ENCODE measurements around the gene CDK14.

The CDK14 gene

DNA sequence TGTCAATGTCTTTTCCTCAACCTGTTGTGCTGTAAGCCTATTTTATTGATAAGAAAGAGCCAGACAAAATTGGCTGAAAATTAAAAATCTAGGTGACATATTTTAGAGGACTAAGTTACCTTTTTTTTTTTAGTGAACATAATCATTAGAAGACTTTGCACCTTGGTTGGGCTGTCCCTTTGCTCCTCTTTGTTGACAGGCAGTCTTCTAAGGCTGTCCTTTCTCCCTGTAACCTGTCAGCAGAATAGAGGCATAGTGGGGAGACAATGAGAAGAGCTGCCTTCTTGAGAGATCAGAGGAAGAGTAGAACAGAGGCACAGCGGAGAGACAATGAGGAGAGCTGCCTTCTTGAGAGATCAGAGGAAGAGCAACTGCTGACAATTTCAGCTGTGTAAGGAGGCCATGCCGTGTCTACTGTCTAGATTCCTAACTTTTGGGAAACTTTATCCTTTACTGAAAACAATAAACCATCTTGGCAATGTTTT is 429.8 kb downstream of the CDK14 start:
- TF ChIP-seq FOXM1 (IDR thresholded peaks at IDR 0.05; ENCODE audit: borderline replicate concordance, low read depth) = no peak
- TF ChIP-seq YY1 (IDR thresholded peaks at IDR 0.05; ENCODE audit: low read depth) = no peak
- TF ChIP-seq EP300 (IDR thresholded peaks at IDR 0.05; ENCODE audit: borderline replicate concordance) = no peak
- TF ChIP-seq CREB1 (IDR thresholded peaks at IDR 0.05; ENCODE audit: low read depth) = no peak
- no peak for TF ChIP-seq CEBPB (IDR thresholded peaks at IDR 0.05)
- TF ChIP-seq EGR1 (IDR thresholded peaks at IDR 0.05) = no peak
- TF ChIP-seq, protein P1, sequence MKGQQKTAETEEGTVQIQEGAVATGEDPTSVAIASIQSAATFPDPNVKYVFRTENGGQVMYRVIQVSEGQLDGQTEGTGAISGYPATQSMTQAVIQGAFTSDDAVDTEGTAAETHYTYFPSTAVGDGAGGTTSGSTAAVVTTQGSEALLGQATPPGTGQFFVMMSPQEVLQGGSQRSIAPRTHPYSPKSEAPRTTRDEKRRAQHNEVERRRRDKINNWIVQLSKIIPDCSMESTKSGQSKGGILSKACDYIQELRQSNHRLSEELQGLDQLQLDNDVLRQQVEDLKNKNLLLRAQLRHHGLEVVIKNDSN (IDR thresholded peaks at IDR 0.05) = no peak
- TF ChIP-seq RAD21 (IDR thresholded peaks at IDR 0.05; ENCODE audit: low read depth) = no peak
- TF ChIP-seq TEAD4 (IDR thresholded peaks at IDR 0.05) = no peak
- no peak for TF ChIP-seq NFIC (IDR thresholded peaks at IDR 0.05)
- no peak for TF ChIP-seq TCF12 (IDR thresholded peaks at IDR 0.05; ENCODE audit: low read depth)
- no peak for TF ChIP-seq TAF1 (IDR thresholded peaks at IDR 0.05; ENCODE audit: low read depth)
- TF ChIP-seq, protein P2, sequence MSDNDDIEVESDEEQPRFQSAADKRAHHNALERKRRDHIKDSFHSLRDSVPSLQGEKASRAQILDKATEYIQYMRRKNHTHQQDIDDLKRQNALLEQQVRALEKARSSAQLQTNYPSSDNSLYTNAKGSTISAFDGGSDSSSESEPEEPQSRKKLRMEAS (IDR thresholded peaks at IDR 0.05) = no peak
- TF ChIP-seq, protein P3, sequence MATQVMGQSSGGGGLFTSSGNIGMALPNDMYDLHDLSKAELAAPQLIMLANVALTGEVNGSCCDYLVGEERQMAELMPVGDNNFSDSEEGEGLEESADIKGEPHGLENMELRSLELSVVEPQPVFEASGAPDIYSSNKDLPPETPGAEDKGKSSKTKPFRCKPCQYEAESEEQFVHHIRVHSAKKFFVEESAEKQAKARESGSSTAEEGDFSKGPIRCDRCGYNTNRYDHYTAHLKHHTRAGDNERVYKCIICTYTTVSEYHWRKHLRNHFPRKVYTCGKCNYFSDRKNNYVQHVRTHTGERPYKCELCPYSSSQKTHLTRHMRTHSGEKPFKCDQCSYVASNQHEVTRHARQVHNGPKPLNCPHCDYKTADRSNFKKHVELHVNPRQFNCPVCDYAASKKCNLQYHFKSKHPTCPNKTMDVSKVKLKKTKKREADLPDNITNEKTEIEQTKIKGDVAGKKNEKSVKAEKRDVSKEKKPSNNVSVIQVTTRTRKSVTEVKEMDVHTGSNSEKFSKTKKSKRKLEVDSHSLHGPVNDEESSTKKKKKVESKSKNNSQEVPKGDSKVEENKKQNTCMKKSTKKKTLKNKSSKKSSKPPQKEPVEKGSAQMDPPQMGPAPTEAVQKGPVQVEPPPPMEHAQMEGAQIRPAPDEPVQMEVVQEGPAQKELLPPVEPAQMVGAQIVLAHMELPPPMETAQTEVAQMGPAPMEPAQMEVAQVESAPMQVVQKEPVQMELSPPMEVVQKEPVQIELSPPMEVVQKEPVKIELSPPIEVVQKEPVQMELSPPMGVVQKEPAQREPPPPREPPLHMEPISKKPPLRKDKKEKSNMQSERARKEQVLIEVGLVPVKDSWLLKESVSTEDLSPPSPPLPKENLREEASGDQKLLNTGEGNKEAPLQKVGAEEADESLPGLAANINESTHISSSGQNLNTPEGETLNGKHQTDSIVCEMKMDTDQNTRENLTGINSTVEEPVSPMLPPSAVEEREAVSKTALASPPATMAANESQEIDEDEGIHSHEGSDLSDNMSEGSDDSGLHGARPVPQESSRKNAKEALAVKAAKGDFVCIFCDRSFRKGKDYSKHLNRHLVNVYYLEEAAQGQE (IDR thresholded peaks at IDR 0.05; ENCODE audit: low read depth) = no peak
- TF ChIP-seq ZBTB7A (IDR thresholded peaks at IDR 0.05; ENCODE audit: low read depth) = no peak

DNA sequence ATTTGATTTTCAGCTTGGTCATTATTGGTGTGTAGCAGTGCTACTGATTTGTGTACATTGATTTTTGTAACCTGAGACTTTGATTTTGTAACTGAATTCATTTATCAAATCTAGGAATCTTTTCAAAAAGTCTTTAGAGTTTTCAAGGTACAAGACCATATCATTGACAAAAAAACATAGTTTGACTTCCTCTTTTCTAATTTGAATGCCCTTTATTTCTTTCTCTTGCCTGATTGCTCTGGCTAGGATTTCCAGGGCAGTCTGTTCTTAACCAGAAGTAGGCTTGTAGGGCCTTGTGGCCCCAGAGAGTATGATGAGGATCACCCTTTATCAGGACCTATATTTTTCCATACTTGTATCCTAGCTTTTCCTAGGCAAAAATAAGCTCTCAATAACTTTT is 433.6 kb downstream of the CDK14 start:
- TF ChIP-seq, protein P1 (IDR thresholded peaks at IDR 0.05) = no peak

DNA sequence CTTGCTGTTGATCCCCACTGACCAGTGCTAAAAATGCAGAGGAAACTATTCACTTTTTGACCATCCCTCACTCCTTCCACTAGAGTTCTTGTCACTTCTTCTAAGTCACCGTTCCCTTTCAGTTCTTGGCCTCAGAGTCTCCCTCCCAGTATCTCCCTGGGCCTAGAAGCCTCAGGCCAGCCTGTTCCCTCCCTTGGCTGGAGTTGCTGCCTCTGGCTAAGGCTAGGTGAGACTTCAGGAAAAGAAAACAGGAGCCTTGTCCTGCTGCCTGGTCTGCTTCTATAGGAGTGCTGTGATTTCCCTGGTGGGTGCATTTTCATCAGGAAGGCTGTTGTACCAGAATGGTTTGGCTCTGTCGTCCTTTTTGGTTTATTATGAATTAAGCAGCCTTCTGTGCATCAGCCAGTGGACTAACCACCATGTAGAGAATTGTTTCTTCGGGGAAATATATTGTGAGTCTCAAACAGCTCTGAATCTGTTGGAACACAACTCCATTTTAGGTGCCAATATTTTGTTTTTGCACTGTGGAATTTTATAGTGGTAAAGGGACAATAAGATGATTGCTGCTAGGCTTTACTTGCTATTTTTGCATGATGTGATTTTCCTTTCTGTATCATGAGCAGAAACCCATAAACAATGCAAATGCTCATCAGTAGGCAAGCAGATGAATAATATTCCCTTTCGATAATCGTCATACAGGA is 434.7 kb downstream of the CDK14 start:
- TF ChIP-seq YY1 (IDR thresholded peaks at IDR 0.05; ENCODE audit: low read depth) (no peak), RAD21 (IDR thresholded peaks at IDR 0.05; ENCODE audit: low read depth) (no peak), CEBPB (IDR thresholded peaks at IDR 0.05) (no peak), NFIC (IDR thresholded peaks at IDR 0.05) (no peak), TEAD4 (IDR thresholded peaks at IDR 0.05) (no peak), TAF1 (IDR thresholded peaks at IDR 0.05; ENCODE audit: low read depth) (no peak)
- TF ChIP-seq, protein P3 (IDR thresholded peaks at IDR 0.05; ENCODE audit: low read depth) = no peak
- TF ChIP-seq, protein P2 (IDR thresholded peaks at IDR 0.05) = no peak

DNA sequence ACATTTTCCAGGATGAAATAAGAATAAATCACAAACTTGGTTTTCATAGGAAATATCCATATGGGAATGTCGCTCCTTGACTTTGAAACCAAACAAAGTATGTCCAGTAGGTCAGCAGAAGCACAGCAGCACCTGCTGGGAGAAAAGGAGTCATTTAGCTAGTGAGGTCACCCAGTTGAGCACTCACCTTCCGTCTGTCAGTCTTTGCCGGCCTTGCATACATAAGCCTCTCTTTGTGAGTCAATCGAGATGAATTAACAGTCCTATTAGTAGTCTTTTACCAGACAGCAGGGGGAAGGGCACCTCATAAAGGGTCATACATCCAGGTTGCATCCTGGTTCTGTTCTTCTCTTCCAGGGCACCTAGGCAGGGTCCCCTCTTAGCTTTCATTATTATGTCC is 435.6 kb downstream of the CDK14 start:
- no peak for TF ChIP-seq YY1 (IDR thresholded peaks at IDR 0.05; ENCODE audit: low read depth)
- TF ChIP-seq, protein P2 (IDR thresholded peaks at IDR 0.05) = no peak
- TF ChIP-seq CEBPB (IDR thresholded peaks at IDR 0.05) = no peak
- no peak for TF ChIP-seq TAF1 (IDR thresholded peaks at IDR 0.05; ENCODE audit: low read depth)
- no peak for TF ChIP-seq NFIC (IDR thresholded peaks at IDR 0.05)
- TF ChIP-seq, protein P1 (IDR thresholded peaks at IDR 0.05) = no peak
- no peak for TF ChIP-seq ZBTB7A (IDR thresholded peaks at IDR 0.05; ENCODE audit: low read depth)
- no peak for TF ChIP-seq EP300 (IDR thresholded peaks at IDR 0.05; ENCODE audit: borderline replicate concordance)
- TF ChIP-seq TCF12 (IDR thresholded peaks at IDR 0.05; ENCODE audit: low read depth) = no peak
- TF ChIP-seq TEAD4 (IDR thresholded peaks at IDR 0.05) = no peak
- TF ChIP-seq, protein P3 (IDR thresholded peaks at IDR 0.05; ENCODE audit: low read depth) = no peak
- no peak for TF ChIP-seq CREB1 (IDR thresholded peaks at IDR 0.05; ENCODE audit: low read depth)
- no peak for TF ChIP-seq EGR1 (IDR thresholded peaks at IDR 0.05)
- TF ChIP-seq FOXM1 (IDR thresholded peaks at IDR 0.05; ENCODE audit: borderline replicate concordance, low read depth) = no peak
- no peak for TF ChIP-seq RAD21 (IDR thresholded peaks at IDR 0.05; ENCODE audit: low read depth)
